NCI-H1048 (cell line): Measurements from ENCODE around the gene APBA1.

Experiments
- DNase-seq: peaks from one replicate; lab custom pipeline; 2025; lab: John Stamatoyannopoulos, UW

The APBA1 gene

GRCh38 chr9:69397384-69398214 is 274.6 kb downstream of the APBA1 start:
- no peak for DNase-seq

GRCh38 chr9:69396759-69397158 is 275.4 kb downstream of the APBA1 start:
- DNase-seq: no peak

GRCh38 chr9:69395718-69396117 is 276.5 kb downstream of the APBA1 start:
- no peak for DNase-seq

GRCh38 chr9:69393425-69393824 is 278.7 kb downstream of the APBA1 start:
- no peak for DNase-seq

- no peak for DNase-seq
Measured at GRCh38 chr9:69392826-69393225, 279.3 kb downstream of the APBA1 start.

- no peak for DNase-seq
Measured at GRCh38 chr9:69391946-69392345, 280.2 kb downstream of the APBA1 start.

GRCh38 chr9:69391487-69391886 is 280.7 kb downstream of the APBA1 start:
- DNase-seq: no peak

- no peak for DNase-seq
Measured at GRCh38 chr9:69389437-69389995, 282.7 kb downstream of the APBA1 start.

- DNase-seq: no peak
Measured at GRCh38 chr9:69388596-69388995, 283.6 kb downstream of the APBA1 start.

- DNase-seq: no peak
Measured at GRCh38 chr9:69386651-69387050, 285.5 kb downstream of the APBA1 start.

- no peak for DNase-seq
Measured at GRCh38 chr9:69385581-69386033, 286.6 kb downstream of the APBA1 start.

- DNase-seq: no peak
Measured at GRCh38 chr9:69382135-69382534, 290.0 kb downstream of the APBA1 start.

- DNase-seq: no peak
Measured at GRCh38 chr9:69380811-69381210, 291.4 kb downstream of the APBA1 start.

- DNase-seq: no peak
Measured at GRCh38 chr9:69380301-69380700, 291.9 kb downstream of the APBA1 start.

GRCh38 chr9:69379270-69379982 is 292.7 kb downstream of the APBA1 start:
- DNase-seq: no peak

GRCh38 chr9:69377981-69378380 is 294.2 kb downstream of the APBA1 start:
- DNase-seq: no peak
